ENCODE results near the gene POU4F3. TPM values are rescaled to one million over a fixed set of nuclear protein-coding genes. Genes with fewer than 3 reads are reported as not detected.

Gene POU4F3
- total RNA-seq, 1 donor from 2014 or later, result not detected

DNA sequence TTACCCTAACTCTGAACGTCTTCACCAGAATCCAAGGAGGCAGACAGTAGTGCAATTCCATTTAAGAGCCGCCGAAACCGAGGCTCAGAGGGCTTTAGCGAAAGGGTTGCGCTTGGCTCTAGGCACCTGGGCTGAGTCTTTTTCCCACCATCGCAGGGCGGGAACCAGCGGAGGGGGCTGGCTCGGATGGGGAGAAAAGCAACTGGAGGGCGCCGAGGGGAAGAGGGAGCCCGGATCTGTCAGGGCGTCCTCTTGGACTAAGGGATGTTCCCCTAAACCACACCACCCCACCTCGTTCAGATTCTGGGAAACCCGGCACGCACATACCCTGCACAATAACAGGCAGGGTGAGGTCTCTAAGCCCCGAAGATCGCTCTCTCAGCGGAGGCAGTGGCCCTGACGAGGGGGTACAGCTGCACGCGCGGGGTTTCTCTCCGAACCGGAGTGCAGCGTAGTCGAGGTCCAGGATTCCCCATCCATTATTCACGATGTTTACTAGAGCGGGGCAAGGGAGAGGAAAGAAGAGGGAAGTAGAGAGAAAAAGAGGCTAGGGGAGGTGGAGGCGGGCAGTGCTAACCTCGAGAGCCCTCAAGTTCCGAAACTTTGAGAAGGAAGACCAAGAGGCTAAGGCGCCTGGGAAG, 1.3 kb upstream of the POU4F3 start:
- no peak overlapping the region for H3K9ac ChIP-seq (ENCODE audit: low read depth in 1 of 3, low read length in 3 of 3)
- H3K27ac ChIP-seq (ENCODE audit: low read depth, low read length), result no peak overlapping the region
- no peak overlapping the region for H3K4me3 ChIP-seq (ENCODE audit: low read length in 3 of 3)
- no peaks in the 10 kb centered on the region for H3K36me3 ChIP-seq (ENCODE audit: control insufficient read depth in 3 of 3, insufficient read depth in 3 of 3, low read length in 3 of 3)
- peaks cover 89 to 94% (median 91%) of the 10 kb centered on the region in 3 donors for H3K27me3 ChIP-seq (ENCODE audit: control insufficient read depth in 3 of 3, insufficient read depth in 3 of 3, low read length in 3 of 3)
- peaks cover 4 to 12% (median 8%) of the 10 kb centered on the region in 3 donors for H3K4me1 ChIP-seq (ENCODE audit: control insufficient read depth in 3 of 3, insufficient read depth in 3 of 3, low read length in 3 of 3)
- no peaks in the 10 kb centered on the region for H3K9me3 ChIP-seq (ENCODE audit: control insufficient read depth in 3 of 3, low read length in 3 of 3)

DNA sequence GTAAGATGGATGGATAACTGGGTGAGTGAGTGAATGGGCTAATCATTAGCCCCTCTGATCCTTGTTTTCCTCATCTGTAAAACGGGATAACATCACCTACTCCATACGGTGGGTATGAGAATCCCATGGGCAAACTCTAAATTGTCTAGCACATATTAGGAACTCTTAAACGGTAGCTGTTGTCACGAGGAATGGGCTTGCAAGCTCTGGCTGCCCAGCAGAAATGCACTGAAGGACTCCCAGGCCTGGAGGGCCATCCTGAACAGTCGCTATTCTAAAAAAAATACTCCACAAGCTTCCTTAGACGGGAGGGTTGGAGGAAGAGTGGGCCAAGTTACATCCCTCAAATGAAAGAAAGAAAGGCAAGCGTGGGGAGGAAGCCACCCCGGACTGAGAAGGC, 711 bp upstream of the POU4F3 start:
- no peak overlapping the region for H3K4me3 ChIP-seq (ENCODE audit: low read length in 3 of 3)
- no peaks in the 10 kb centered on the region for H3K36me3 ChIP-seq (ENCODE audit: control insufficient read depth in 3 of 3, insufficient read depth in 3 of 3, low read length in 3 of 3)
- no peaks in the 10 kb centered on the region for H3K9me3 ChIP-seq (ENCODE audit: control insufficient read depth in 3 of 3, low read length in 3 of 3)
- H3K4me1 ChIP-seq (ENCODE audit: control insufficient read depth in 3 of 3, insufficient read depth in 3 of 3, low read length in 3 of 3), result peaks cover 4 to 12% (median 8%) of the 10 kb centered on the region in 3 donors
- H3K9ac ChIP-seq (ENCODE audit: low read depth in 1 of 3, low read length in 3 of 3), result no peak overlapping the region
- peaks cover 91 to 94% (median 93%) of the 10 kb centered on the region in 3 donors for H3K27me3 ChIP-seq (ENCODE audit: control insufficient read depth in 3 of 3, insufficient read depth in 3 of 3, low read length in 3 of 3)
- H3K27ac ChIP-seq (ENCODE audit: low read depth, low read length), result no peak overlapping the region

DNA sequence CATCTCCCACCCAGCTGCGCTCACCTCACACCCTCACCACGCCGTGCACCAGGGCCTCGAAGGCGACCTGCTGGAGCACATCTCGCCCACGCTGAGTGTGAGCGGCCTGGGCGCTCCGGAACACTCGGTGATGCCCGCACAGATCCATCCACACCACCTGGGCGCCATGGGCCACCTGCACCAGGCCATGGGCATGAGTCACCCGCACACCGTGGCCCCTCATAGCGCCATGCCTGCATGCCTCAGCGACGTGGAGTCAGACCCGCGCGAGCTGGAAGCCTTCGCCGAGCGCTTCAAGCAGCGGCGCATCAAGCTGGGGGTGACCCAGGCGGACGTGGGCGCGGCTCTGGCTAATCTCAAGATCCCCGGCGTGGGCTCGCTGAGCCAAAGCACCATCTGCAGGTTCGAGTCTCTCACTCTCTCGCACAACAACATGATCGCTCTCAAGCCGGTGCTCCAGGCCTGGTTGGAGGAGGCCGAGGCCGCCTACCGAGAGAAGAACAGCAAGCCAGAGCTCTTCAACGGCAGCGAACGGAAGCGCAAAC, 1.1 kb downstream of the POU4F3 start:
- Histone ChIP-seq H3K9me3 (ENCODE audit: control insufficient read depth in 3 of 3, low read length in 3 of 3) (no peaks in the 10 kb centered on the region), H3K9ac (ENCODE audit: low read depth in 1 of 3, low read length in 3 of 3) (no peak overlapping the region), H3K36me3 (ENCODE audit: control insufficient read depth in 3 of 3, insufficient read depth in 3 of 3, low read length in 3 of 3) (no peaks in the 10 kb centered on the region), H3K4me1 (ENCODE audit: control insufficient read depth in 3 of 3, insufficient read depth in 3 of 3, low read length in 3 of 3) (peaks cover 8 to 20% (median 8%) of the 10 kb centered on the region in 3 donors), H3K4me3 (ENCODE audit: low read length in 3 of 3) (peak overlapping the region in 1 of 3 donors; percentile 13), H3K27me3 (ENCODE audit: control insufficient read depth in 3 of 3, insufficient read depth in 3 of 3, low read length in 3 of 3) (peaks cover 93 to 96% (median 96%) of the 10 kb centered on the region in 3 donors), H3K27ac (ENCODE audit: low read depth, low read length) (no peak overlapping the region)

- H3K4me1 ChIP-seq (ENCODE audit: control insufficient read depth in 3 of 3, insufficient read depth in 3 of 3, low read length in 3 of 3), result peaks cover 8 to 22% (median 8%) of the 10 kb centered on the region in 3 donors
- H3K27me3 ChIP-seq (ENCODE audit: control insufficient read depth in 3 of 3, insufficient read depth in 3 of 3, low read length in 3 of 3), result peaks cover 95 to 99% (median 98%) of the 10 kb centered on the region in 3 donors
- H3K36me3 ChIP-seq (ENCODE audit: control insufficient read depth in 3 of 3, insufficient read depth in 3 of 3, low read length in 3 of 3), result no peaks in the 10 kb centered on the region
- H3K27ac ChIP-seq (ENCODE audit: low read depth, low read length), result no peak overlapping the region
- H3K9ac ChIP-seq (ENCODE audit: low read depth in 1 of 3, low read length in 3 of 3), result no peak overlapping the region
- no peaks in the 10 kb centered on the region for H3K9me3 ChIP-seq (ENCODE audit: control insufficient read depth in 3 of 3, low read length in 3 of 3)
- H3K4me3 ChIP-seq (ENCODE audit: low read length in 3 of 3), result peak overlapping the region in 2 of 3 donors; percentile 4 to 13
Observed at GRCh38 chr5:146340260-146341081, 1.8 kb downstream of the POU4F3 start.

DNA sequence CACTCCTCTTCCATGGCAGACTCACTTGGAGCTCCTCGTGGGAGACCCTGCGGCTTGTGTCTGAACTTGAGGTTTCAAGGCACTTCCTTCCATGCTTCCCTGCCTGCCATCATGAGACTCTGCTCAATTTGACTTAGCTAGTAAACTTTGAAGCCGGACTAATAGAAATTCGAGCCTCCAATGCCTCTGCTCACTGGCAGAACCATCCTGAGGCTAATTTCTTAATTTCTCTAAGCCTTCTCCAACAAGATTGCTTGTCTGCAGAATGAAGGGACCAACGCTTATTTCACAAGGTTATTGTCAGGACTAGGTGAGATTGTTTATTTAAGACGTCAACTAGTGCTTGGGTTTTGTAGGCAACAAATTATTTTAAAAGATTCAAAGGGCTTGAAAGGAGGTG, 3.2 kb downstream of the POU4F3 start:
- no peaks in the 10 kb centered on the region for H3K36me3 ChIP-seq (ENCODE audit: control insufficient read depth in 3 of 3, insufficient read depth in 3 of 3, low read length in 3 of 3)
- H3K9me3 ChIP-seq (ENCODE audit: control insufficient read depth in 3 of 3, low read length in 3 of 3), result no peaks in the 10 kb centered on the region
- peaks cover 8 to 28% (median 8%) of the 10 kb centered on the region in 3 donors for H3K4me1 ChIP-seq (ENCODE audit: control insufficient read depth in 3 of 3, insufficient read depth in 3 of 3, low read length in 3 of 3)
- H3K4me3 ChIP-seq (ENCODE audit: low read length in 3 of 3), result no peak overlapping the region
- H3K27me3 ChIP-seq (ENCODE audit: control insufficient read depth in 3 of 3, insufficient read depth in 3 of 3, low read length in 3 of 3), result peaks cover 92 to 97% (median 96%) of the 10 kb centered on the region in 3 donors
- H3K9ac ChIP-seq (ENCODE audit: low read depth in 1 of 3, low read length in 3 of 3), result no peak overlapping the region
- H3K27ac ChIP-seq (ENCODE audit: low read depth, low read length), result no peak overlapping the region

GRCh38 chr5:146342519-146342881, 3.9 kb downstream of the POU4F3 start:
- no peak overlapping the region for H3K4me3 ChIP-seq (ENCODE audit: low read length in 3 of 3)
- H3K4me1 ChIP-seq (ENCODE audit: control insufficient read depth in 3 of 3, insufficient read depth in 3 of 3, low read length in 3 of 3), result peaks cover 8 to 28% (median 8%) of the 10 kb centered on the region in 3 donors
- no peaks in the 10 kb centered on the region for H3K36me3 ChIP-seq (ENCODE audit: control insufficient read depth in 3 of 3, insufficient read depth in 3 of 3, low read length in 3 of 3)
- no peak overlapping the region for H3K9ac ChIP-seq (ENCODE audit: low read depth in 1 of 3, low read length in 3 of 3)
- no peaks in the 10 kb centered on the region for H3K9me3 ChIP-seq (ENCODE audit: control insufficient read depth in 3 of 3, low read length in 3 of 3)
- no peak overlapping the region for H3K27ac ChIP-seq (ENCODE audit: low read depth, low read length)
- H3K27me3 ChIP-seq (ENCODE audit: control insufficient read depth in 3 of 3, insufficient read depth in 3 of 3, low read length in 3 of 3), result peaks cover 85 to 91% (median 90%) of the 10 kb centered on the region in 3 donors

- Histone ChIP-seq H3K27me3 (ENCODE audit: control insufficient read depth in 3 of 3, insufficient read depth in 3 of 3, low read length in 3 of 3) (peaks cover 79 to 84% (median 83%) of the 10 kb centered on the region in 3 donors), H3K9ac (ENCODE audit: low read depth in 1 of 3, low read length in 3 of 3) (no peak overlapping the region), H3K27ac (ENCODE audit: low read depth, low read length) (no peak overlapping the region), H3K4me3 (ENCODE audit: low read length in 3 of 3) (no peak overlapping the region), H3K4me1 (ENCODE audit: control insufficient read depth in 3 of 3, insufficient read depth in 3 of 3, low read length in 3 of 3) (peaks cover 8 to 28% (median 8%) of the 10 kb centered on the region in 3 donors), H3K36me3 (ENCODE audit: control insufficient read depth in 3 of 3, insufficient read depth in 3 of 3, low read length in 3 of 3) (no peaks in the 10 kb centered on the region), H3K9me3 (ENCODE audit: control insufficient read depth in 3 of 3, low read length in 3 of 3) (no peaks in the 10 kb centered on the region)
Observed at GRCh38 chr5:146342882-146343865, 4.5 kb downstream of the POU4F3 start.

GRCh38 chr5:146344155-146345118, 5.8 kb downstream of the POU4F3 start:
- Histone ChIP-seq H3K36me3 (ENCODE audit: control insufficient read depth in 3 of 3, insufficient read depth in 3 of 3, low read length in 3 of 3) (no peaks in the 10 kb centered on the region), H3K27me3 (ENCODE audit: control insufficient read depth in 3 of 3, insufficient read depth in 3 of 3, low read length in 3 of 3) (peaks cover 66 to 71% (median 71%) of the 10 kb centered on the region in 3 donors), H3K9me3 (ENCODE audit: control insufficient read depth in 3 of 3, low read length in 3 of 3) (no peaks in the 10 kb centered on the region), H3K4me3 (ENCODE audit: low read length in 3 of 3) (peak overlapping the region in 2 of 3 donors; percentile 31 to 52), H3K27ac (ENCODE audit: low read depth, low read length) (no peak overlapping the region), H3K4me1 (ENCODE audit: control insufficient read depth in 3 of 3, insufficient read depth in 3 of 3, low read length in 3 of 3) (peaks cover 4 to 24% (median 8%) of the 10 kb centered on the region in 3 donors), H3K9ac (ENCODE audit: low read depth in 1 of 3, low read length in 3 of 3) (no peak overlapping the region)
